HepG2 (cell line): ENCODE results near the gene PJA1. TPM values are rescaled to one million over a fixed set of nuclear protein-coding genes. Genes with fewer than 3 reads are reported as not detected.

Source experiments
- ATM ChIP-seq: fragments of 450-650 bp; IDR thresholded peaks from 2 replicates; pipeline ENCODE4 v1.7.1; 2017; ENCODE audit warnings: mild to moderate bottlenecking, borderline replicate concordance
- BORCS8-MEF2B ChIP-seq: sonication (generic); formaldehyde crosslinking; IDR thresholded peaks from 2 replicates; pipeline ENCODE4 v1.8.0; 2022; ENCODE audit warnings: mild to moderate bottlenecking, missing genetic modification reagents
- BRCA1 ChIP-seq: sonication (generic); formaldehyde crosslinking; IDR thresholded peaks from 2 replicates; pipeline ENCODE4 v1.4.0; 2020; ENCODE audit warnings: missing genetic modification reagents
- CEBPG ChIP-seq: IDR thresholded peaks from 2 replicates; pipeline ENCODE4 v1.6.1; 2016
- GABPB1 ChIP-seq: IDR thresholded peaks from 2 replicates; pipeline ENCODE4 v1.6.1; 2016; ENCODE audit warnings: mild to moderate bottlenecking, missing genetic modification reagents, moderate library complexity, missing compliant biosample characterization
- HNRNPUL1 ChIP-seq: fragments of 200-400 bp; formaldehyde crosslinking; IDR thresholded peaks from 2 replicates; pipeline ENCODE4 v1.6.1; 2017; ENCODE audit warnings: low read depth, mild to moderate bottlenecking, low read length, moderate library complexity
- MEIS2 ChIP-seq: sonication (generic); formaldehyde crosslinking; IDR thresholded peaks from 2 replicates; pipeline ENCODE4 v1.9.0; 2021; ENCODE audit warnings: mild to moderate bottlenecking, missing genetic modification reagents
- ONECUT2 ChIP-seq: sonication (generic); formaldehyde crosslinking; IDR thresholded peaks from 2 replicates; pipeline ENCODE4 v1.4.0; 2020; ENCODE audit warnings: missing genetic modification reagents
- PTBP1 ChIP-seq: fragments of 200-400 bp; formaldehyde crosslinking; IDR thresholded peaks from 2 replicates; pipeline ENCODE4 v1.6.1; 2018; ENCODE audit warnings: low read length, low read depth; ENCODE audit not compliant: poor library complexity, severe bottlenecking
- SMAD1 ChIP-seq: sonication (generic); formaldehyde crosslinking; IDR thresholded peaks from 2 replicates; pipeline ENCODE4 v1.4.0; 2020; ENCODE audit warnings: missing genetic modification reagents, low read depth, mild to moderate bottlenecking, borderline replicate concordance
- STAG1 ChIP-seq: sonication (generic); formaldehyde crosslinking; IDR thresholded peaks from 2 replicates; pipeline ENCODE4 v1.4.0; 2020; ENCODE audit warnings: missing genetic modification reagents
- TGIF2 ChIP-seq: IDR thresholded peaks from 2 replicates; pipeline ENCODE4 v1.6.1; 2016; ENCODE audit warnings: control low read depth, missing compliant biosample characterization
- ZNF20 ChIP-seq: sonication (generic); formaldehyde crosslinking; IDR thresholded peaks from 2 replicates; pipeline ENCODE4 v1.4.0; 2020; ENCODE audit warnings: mild to moderate bottlenecking, moderate library complexity, missing genetic modification reagents
- ZNF530 ChIP-seq: sonication (generic); formaldehyde crosslinking; IDR thresholded peaks from 2 replicates; pipeline ENCODE4 v1.5.0; 2020; ENCODE audit warnings: low read depth, mild to moderate bottlenecking, missing genetic modification reagents
- ZNF704 ChIP-seq: sonication (generic); formaldehyde crosslinking; IDR thresholded peaks from 2 replicates; pipeline ENCODE4 v1.8.1; 2023; ENCODE audit warnings: mild to moderate bottlenecking, inconsistent platforms, moderate library complexity, missing genetic modification reagents, borderline replicate concordance
- ZNF737 ChIP-seq: sonication (generic); formaldehyde crosslinking; IDR thresholded peaks from 2 replicates; pipeline ENCODE4 v1.5.0; 2020; ENCODE audit warnings: missing genetic modification reagents, mild to moderate bottlenecking, borderline replicate concordance
- polyA plus RNA-seq, 8 experiments: library from polyadenylated mRNA; depleted of rRNA in 3 of 8; stranded (reverse) in 7 of 8; unstranded in 1 of 8; fragments of >200 nt; fragmentation: Illumina TruSeq in 4 of 8; extraction: Trizol in 4 of 8; gene quantifications; 2 replicates each; pipeline versions ENCODE4 v1.2.1 to v1.2.3, GENCODE V29; 2011 to 2016; ENCODE audit warnings: low read depth in 4 of 8, missing spikeins in 1 of 8, mixed read lengths in 1 of 8; ENCODE audit not compliant: insufficient read depth in 1 of 8
- total RNA-seq, 5 experiments: library from RNA; depleted of rRNA; stranded (reverse); fragments of >200 nt; fragmentation: Illumina TruSeq; extraction: Trizol; gene quantifications; 2 replicates each; pipeline ENCODE4 v1.2.3, GENCODE V29; 2016; ENCODE audit warnings: low read depth in 1 of 5
- TF ChIP-seq, protein P1 (sequence below): sonication (generic); formaldehyde crosslinking; IDR thresholded peaks from 2 replicates; pipeline ENCODE4 v1.4.0; 2020; ENCODE audit warnings: mild to moderate bottlenecking, missing genetic modification reagents

Gene PJA1
- total and polyA plus RNA-seq, 2 of the 13 experiments (the other 11 are each of a cell fraction or from before 2014, with no cell fraction given): 3.6 to 9.6 TPM

- TF ChIP-seq SMAD1 (CRISPR knock-in tag): no peak
- no peak for TF ChIP-seq HNRNPUL1
- TF ChIP-seq STAG1 (CRISPR knock-in tag): no peak
- TF ChIP-seq ZNF530 (CRISPR knock-in tag): no peak
- no peak for TF ChIP-seq MEIS2 (CRISPR knock-in tag)
- TF ChIP-seq ZNF737 (CRISPR knock-in tag): no peak
- no peak for TF ChIP-seq CEBPG
- TF ChIP-seq PTBP1: no peak
- TF ChIP-seq TGIF2 (CRISPR knock-in tag): no peak
- TF ChIP-seq ZNF704 (CRISPR knock-in tag): no peak
- TF ChIP-seq ATM: no peak
- TF ChIP-seq, protein P1, sequence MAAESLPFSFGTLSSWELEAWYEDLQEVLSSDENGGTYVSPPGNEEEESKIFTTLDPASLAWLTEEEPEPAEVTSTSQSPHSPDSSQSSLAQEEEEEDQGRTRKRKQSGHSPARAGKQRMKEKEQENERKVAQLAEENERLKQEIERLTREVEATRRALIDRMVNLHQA: no peak
- no peak for TF ChIP-seq BRCA1 (CRISPR knock-in tag)
- TF ChIP-seq ZNF20 (CRISPR knock-in tag): no peak
- TF ChIP-seq BORCS8-MEF2B (CRISPR knock-in tag): no peak
- no peak for TF ChIP-seq GABPB1
- no peak for TF ChIP-seq ONECUT2 (CRISPR knock-in tag)
- TF ChIP-seq, all 625 proteins: peak for 0
Observed at GRCh38 chrX:69185886-69186285, 20.6 kb upstream of the PJA1 start (continued).
